Tibial artery (tissue), 4 donors: ENCODE measurements around the gene SNX9.

Experiments used
- DNase-seq, 2 donors: peaks; one replicate each; pipeline ENCODE4 v3.0.0-alpha.2; 2019
- H3K27ac ChIP-seq, 2 donors: fragments of 200-600 bp; sonication (generic) in 1 of 2; 1 replicate in 1 of 2; 2 replicates in 1 of 2; pipeline ENCODE4 v1.5.1; 2018 to 2019; ENCODE audit warnings: mild to moderate bottlenecking in 1 of 2
- H3K27me3 ChIP-seq, 2 donors: fragments of 200-600 bp; sonication (generic) in 1 of 2; one replicate each; pipeline versions ENCODE4 v1.5.1 to v1.6.0; 2016 to 2019
- H3K36me3 ChIP-seq, 3 donors: fragments of 200-600 bp; sonication (generic) in 2 of 3; one replicate each; pipeline ENCODE4 v1.5.1; 2016 to 2019; ENCODE audit warnings: mild to moderate bottlenecking in 2 of 3
- H3K4me1 ChIP-seq, 4 donors: fragments of 200-600 bp; sonication (generic) in 2 of 4; 1 replicate in 3 of 4; 2 replicates in 1 of 4; pipeline ENCODE4 v1.5.1; 2016 to 2019
- H3K4me3 ChIP-seq, 2 donors: fragments of 200-600 bp; sonication (generic) in 1 of 2; 1 replicate in 1 of 2; 2 replicates in 1 of 2; pipeline ENCODE4 v1.5.1; 2018 to 2019; ENCODE audit warnings: mild to moderate bottlenecking in 2 of 2
- H3K9me3 ChIP-seq, 3 donors: fragments of 200-600 bp; sonication (generic) in 1 of 3; one replicate each; pipeline ENCODE4 v1.5.1; 2016 to 2019
- CTCF ChIP-seq, 2 experiments: fragments of 200-600 bp in 1 of 2; fragments of 450-650 bp in 1 of 2; IDR thresholded peaks; one replicate each; pipeline ENCODE4 v1.5.1; 2017 to 2019; ENCODE audit warnings: antibody characterized with exemption in 2 of 2, mild to moderate bottlenecking in 1 of 2, moderate library complexity in 1 of 2
- intact Hi-C: fragments of 100-400 bp; cut with DNase I; formaldehyde crosslinking; loops from one replicate; pipeline ENCODE4 v1.15.0; 2023; ENCODE audit warnings: low total_unique reads

Gene SNX9

DNA sequence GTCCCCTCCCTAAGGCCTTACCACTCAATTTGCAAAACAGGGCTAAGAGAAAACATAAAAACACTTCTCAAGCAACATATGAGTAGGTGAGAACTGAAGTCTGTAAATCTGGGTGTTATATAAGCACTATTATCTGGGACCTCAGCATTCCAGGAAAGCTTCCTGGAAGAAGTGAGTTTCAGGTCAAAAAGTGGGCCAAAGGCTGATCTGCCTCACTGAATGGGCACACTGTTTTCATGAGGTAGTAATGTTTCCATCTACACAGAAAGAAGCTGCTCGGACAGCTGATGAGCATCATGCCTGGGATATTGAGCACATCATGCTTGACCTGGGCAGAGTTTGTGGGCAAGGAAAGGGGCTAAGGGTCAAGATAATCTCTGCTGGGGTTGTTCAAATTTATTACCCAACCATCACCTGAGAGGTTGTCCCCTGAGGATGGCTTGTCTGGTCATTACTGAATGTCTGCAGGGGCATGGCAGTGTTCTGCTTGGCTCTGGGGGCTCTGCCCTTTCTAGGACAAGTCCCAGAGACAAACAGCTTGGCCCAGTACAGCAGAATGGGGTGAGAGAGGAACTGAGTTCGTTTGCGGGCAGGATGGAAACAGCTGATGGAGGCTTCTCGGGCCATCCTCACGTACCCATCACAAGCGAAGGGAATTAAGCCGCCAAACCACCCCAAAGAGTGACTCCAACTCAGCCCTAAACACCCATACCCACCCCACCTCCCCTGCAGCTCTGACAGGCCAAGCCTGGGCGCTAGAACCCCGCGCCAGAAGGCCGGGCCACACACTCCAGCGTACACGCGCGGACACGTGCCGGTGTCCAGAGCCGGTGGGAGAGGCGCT, 157.5 kb downstream of the SNX9 start:
- Histone ChIP-seq H3K4me1 (peaks cover 0 to 34% (median 17%) of the 10 kb centered on the region in 4 donors), H3K36me3 (peaks cover 0 to 3% (median 0%) of the 10 kb centered on the region in 3 donors), H3K27me3 (no peaks in the 10 kb centered on the region), H3K4me3 (peak overlapping the region; percentile 86 to 92), H3K9me3 (no peaks in the 10 kb centered on the region), H3K27ac (peak overlapping the region; percentile 85 to 87)
- DNase-seq, result no peak
- no peak for TF ChIP-seq CTCF (IDR thresholded peaks at IDR 0.05)
- intact Hi-C loops, result loop anchor here (5.0 kb wide), 1 partner anchor 82 kb away; no protein-coding TSS in a partner anchor

GRCh38 chr6:157981132-157981394, 158.0 kb downstream of the SNX9 start:
- intact Hi-C loops, result loop anchor here (5.0 kb wide), 1 partner anchor 81 kb away; no protein-coding TSS in a partner anchor
- no peak for DNase-seq

DNA sequence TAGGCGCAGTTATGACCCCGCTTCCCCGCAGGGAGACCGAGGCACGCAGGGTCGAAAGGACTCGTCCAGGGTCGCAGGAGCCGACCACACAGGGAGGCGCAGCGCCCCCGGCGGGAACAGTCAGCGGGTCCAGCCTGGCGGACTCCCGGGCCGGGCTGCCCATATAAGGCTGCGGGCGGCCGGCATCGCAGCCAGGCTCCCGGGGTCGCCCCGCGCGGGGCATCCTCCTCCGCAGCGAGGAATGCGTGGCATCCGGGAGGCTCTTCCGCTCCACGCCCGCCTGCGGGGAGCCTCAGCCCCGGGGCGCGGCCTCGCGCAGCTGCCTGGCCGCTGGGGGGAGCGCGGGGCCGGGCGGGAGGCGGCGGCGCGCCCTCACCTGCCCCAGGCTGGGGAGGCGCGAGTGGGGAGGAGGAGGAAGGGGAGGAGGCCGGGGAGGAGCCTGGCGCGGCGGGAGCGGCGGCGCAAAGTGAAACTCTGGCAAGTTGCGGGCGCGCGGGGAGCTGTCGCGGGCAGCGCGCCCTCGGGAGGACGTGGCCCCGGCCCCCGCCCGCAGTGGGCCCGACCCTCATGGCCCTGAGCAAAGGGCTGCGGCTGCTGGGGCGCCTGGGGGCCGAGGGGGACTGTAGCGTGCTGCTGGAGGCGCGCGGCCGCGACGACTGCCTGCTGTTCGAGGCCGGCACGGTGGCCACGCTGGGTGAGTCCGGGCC, 158.5 kb downstream of the SNX9 start, which contains the start of gene SYNJ2:
Gene SYNJ2 (plus strand): TSS at position 469 of the 707 bp plus-strand sequence. CDS start 99 bp downstream, at position 568.
- Histone ChIP-seq H3K4me3 (peak within 1 kb of the TSS; percentile 86 to 92), H3K4me1 (peaks cover 0 to 42% (median 17%) of the 10 kb centered on the region in 4 donors), H3K27me3 (no peaks in the 10 kb centered on the region), H3K27ac (peak within 1 kb of the TSS; percentile 85 to 87), H3K9me3 (no peaks in the 10 kb centered on the region), H3K36me3 (peaks cover 0 to 3% (median 0%) of the 10 kb centered on the region in 3 donors)
- peak; percentile 62 to 67 for TF ChIP-seq CTCF (IDR thresholded peaks at IDR 0.05)
- intact Hi-C loops, result loop anchor here (5.0 kb wide), 1 partner anchor 81 kb away; no protein-coding TSS in a partner anchor
- peak; percentile 56 to 90 for DNase-seq

More at GRCh38 chr6:157981132-157981394, 158.0 kb downstream of the SNX9 start:
- Histone ChIP-seq H3K27ac (peak overlapping the region; percentile 85 to 87), H3K36me3 (peaks cover 0 to 3% (median 0%) of the 10 kb centered on the region in 3 donors), H3K4me3 (peak overlapping the region; percentile 86 to 92), H3K27me3 (no peaks in the 10 kb centered on the region), H3K4me1 (peaks cover 0 to 39% (median 17%) of the 10 kb centered on the region in 4 donors), H3K9me3 (no peaks in the 10 kb centered on the region)
- TF ChIP-seq CTCF (IDR thresholded peaks at IDR 0.05), result no peak

GRCh38 chr6:157982102-157982562, 159.1 kb downstream of the SNX9 start:
- intact Hi-C loops, result loop anchor here (5.0 kb wide), 1 partner anchor 80 kb away; no protein-coding TSS in a partner anchor
- Histone ChIP-seq H3K36me3 (peaks cover 0 to 3% (median 0%) of the 10 kb centered on the region in 3 donors), H3K27me3 (no peaks in the 10 kb centered on the region), H3K9me3 (no peaks in the 10 kb centered on the region), H3K4me1 (peaks cover 0 to 42% (median 17%) of the 10 kb centered on the region in 4 donors), H3K4me3 (peak overlapping the region; percentile 86 to 92), H3K27ac (peak overlapping the region; percentile 85 to 87)
- DNase-seq, result peak in 1 of 2 donors; percentile 69
- TF ChIP-seq CTCF (IDR thresholded peaks at IDR 0.05), result no peak

DNA sequence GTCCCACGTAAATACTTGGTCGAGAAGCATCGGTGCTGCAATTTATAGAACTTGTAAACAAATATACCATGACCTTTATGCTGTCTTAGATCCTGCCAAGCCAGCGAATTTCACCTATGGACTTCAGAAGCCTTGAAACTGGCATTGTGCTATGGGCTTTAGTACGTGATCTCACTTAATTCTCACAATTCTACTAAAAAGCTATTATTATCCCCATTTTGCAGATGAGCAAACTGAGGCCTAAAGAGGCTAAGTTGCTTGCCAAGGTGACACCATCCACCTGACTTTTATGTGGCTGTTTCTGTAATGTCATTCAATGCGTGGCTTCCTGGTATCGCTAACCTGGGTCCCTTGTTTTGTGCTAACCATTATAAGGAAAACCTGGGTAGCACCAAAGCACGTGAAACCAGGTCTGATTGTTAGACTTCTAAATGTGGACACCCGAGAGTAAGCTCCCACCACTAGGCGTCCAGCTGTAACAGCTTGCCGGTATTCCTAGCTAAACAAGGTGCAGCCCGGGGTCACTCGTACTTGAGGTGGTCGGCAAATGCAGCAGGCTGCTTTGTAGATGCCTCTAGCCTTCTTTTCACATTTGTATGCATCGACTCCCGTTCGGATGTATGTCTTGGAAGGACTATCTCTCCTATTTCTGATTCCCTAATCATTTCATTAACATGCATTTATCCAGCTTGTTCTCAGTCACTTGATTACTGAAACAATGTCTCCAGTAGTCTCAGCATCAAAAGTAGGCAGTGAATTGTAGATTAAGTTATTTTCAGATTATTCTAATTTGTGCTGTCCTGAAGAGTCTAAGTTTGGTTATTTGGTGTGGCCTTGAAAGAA, 159.7 kb downstream of the SNX9 start:
- Histone ChIP-seq H3K27me3 (no peaks in the 10 kb centered on the region), H3K9me3 (no peaks in the 10 kb centered on the region), H3K4me1 (peaks cover 0 to 42% (median 17%) of the 10 kb centered on the region in 4 donors), H3K36me3 (peaks cover 0 to 3% (median 0%) of the 10 kb centered on the region in 3 donors), H3K4me3 (peak overlapping the region; percentile 86 to 92), H3K27ac (peak overlapping the region; percentile 85 to 87)
- peak; percentile 44 to 66 for DNase-seq
- peak; percentile 33 to 48 for TF ChIP-seq CTCF (IDR thresholded peaks at IDR 0.05)
- intact Hi-C loops, result loop anchor here (5.0 kb wide), 1 partner anchor 80 kb away; no protein-coding TSS in a partner anchor
